Spleen (tissue), 11 donors: ENCODE data around the gene ZNF236. TPM values are rescaled to one million over a fixed set of nuclear protein-coding genes. Genes with fewer than 3 reads are reported as not detected.

Experiments used
- DNase-seq: peaks from one replicate; pipeline ENCODE4 v3.0.0-alpha.2; 2020
- H3K27ac ChIP-seq, 8 donors: fragments of 200-600 bp; sonication (generic) in 7 of 8; 1 replicate in 4 of 8; 2 replicates in 4 of 8; pipeline versions ENCODE4 v1.5.0 to v1.8.0; 2016 to 2021; ENCODE audit warnings: inconsistent platforms in 4 of 8, mild to moderate bottlenecking in 4 of 8, moderate library complexity in 1 of 8
- H3K27me3 ChIP-seq, 7 donors: fragments of 200-600 bp; sonication (generic) in 6 of 7; replicated peaks in 1 of 7; 1 replicate in 4 of 7; 2 replicates in 3 of 7; pipeline versions ENCODE4 v1.5.0 to v1.8.0; 2016 to 2021; ENCODE audit warnings: inconsistent platforms in 3 of 7, mild to moderate bottlenecking in 1 of 7
- H3K36me3 ChIP-seq, 6 donors: fragments of 200-600 bp; sonication (generic) in 5 of 6; 1 replicate in 4 of 6; 2 replicates in 2 of 6; pipeline versions ENCODE4 v1.5.0 to v1.8.0; 2016 to 2021; ENCODE audit warnings: inconsistent platforms in 2 of 6
- H3K4me1 ChIP-seq, 6 donors: fragments of 200-600 bp; sonication (generic) in 5 of 6; 1 replicate in 3 of 6; 2 replicates in 3 of 6; pipeline versions ENCODE4 v1.5.0 to v1.8.0; 2016 to 2021; ENCODE audit warnings: inconsistent platforms in 3 of 6
- H3K4me3 ChIP-seq, 8 donors: fragments of 200-600 bp; sonication (generic) in 7 of 8; 1 replicate in 4 of 8; 2 replicates in 4 of 8; pipeline versions ENCODE4 v1.5.0 to v1.8.0; 2016 to 2021; ENCODE audit warnings: inconsistent platforms in 4 of 8, mild to moderate bottlenecking in 4 of 8, moderate library complexity in 2 of 8
- H3K9me3 ChIP-seq, 8 donors: fragments of 200-600 bp; sonication (generic) in 7 of 8; 1 replicate in 4 of 8; 2 replicates in 4 of 8; pipeline versions ENCODE4 v1.5.0 to v1.8.0; 2016 to 2021; ENCODE audit warnings: inconsistent platforms in 4 of 8
- CTCF ChIP-seq, 11 experiments: fragments of 200-600 bp in 7 of 11; fragments of 450-650 bp in 4 of 11; sonication (generic) in 4 of 11; IDR thresholded peaks in 8 of 11; conservative IDR thresholded peaks in 3 of 11; 1 replicate in 7 of 11; 2 replicates in 4 of 11; pipeline versions ENCODE4 v1.4.0 to v1.8.0; 2016 to 2021; ENCODE audit warnings: antibody characterized with exemption in 11 of 11, inconsistent platforms in 4 of 11, mild to moderate bottlenecking in 1 of 11
- POLR2A ChIP-seq, 3 donors: fragments of 450-650 bp; IDR thresholded peaks; one replicate each; pipeline ENCODE4 v1.5.1; 2017; ENCODE audit warnings: antibody characterized with exemption in 3 of 3, mild to moderate bottlenecking in 1 of 3
- POLR2AphosphoS5 ChIP-seq, 3 donors: sonication (generic); formaldehyde crosslinking; IDR thresholded peaks; one replicate each; pipeline ENCODE4 v1.5.1; 2017; ENCODE audit warnings: antibody characterized with exemption in 3 of 3
- WGBS, 5 donors: extraction: QIAGEN DNeasy Blood & Tissue Kit in 3 of 5; methylation state at CpG; one replicate each; pipeline versions ENCODE4 v1.1.5 to v1.1.7; 2013 to 2018; 5-methylcytosine and 5-hydroxymethylcytosine counted together
- intact Hi-C: fragments of 100-400 bp; cut with DNase I; formaldehyde crosslinking; loops from one replicate; pipeline ENCODE4 v1.15.0; 2023; ENCODE audit warnings: low total_unique reads
- polyA plus RNA-seq, 3 donors: library from polyadenylated mRNA; stranded (reverse); fragments of 200-250 nt; gene quantifications; one replicate each; pipeline ENCODE4 v1.2.1, GENCODE V29; 2013
- total RNA-seq, 7 donors: library from RNA; depleted of rRNA in 3 of 7; stranded (reverse); fragments of >200 nt in 3 of 7; fragmentation: NEBNext Ultra II Directional in 4 of 7; extraction: Animal tissue kit (Norgen Biotek cat#: 25700) in 4 of 7; gene quantifications; one replicate each; pipeline versions ENCODE4 v1.1.0 to v1.2.1, GENCODE V29; 2016 to 2021
- donor health status: healthy with polysubstance abuse.
- donor health status: DM: no; HTN: no; CAD: no; lungs with moderate emphysema.
- donor health status: DM: no; HTN: no; CAD: no.
- donor health status: Bipolar disorder and iron deficiency.
- donor health status: healthy.
- donor health status: DM: no; HTN: no; CAD: no.
- donor health status: DM: yes; HTN: yes; CAD: no.

Gene ZNF236
- total and polyA plus RNA-seq, 10 donors, result 1.5 to 25.4 (median 19.9) TPM

- intact Hi-C loops, result no loop called here
- Histone ChIP-seq H3K36me3 (no peaks in the 10 kb centered on the region), H3K27me3 (no peaks in the 10 kb centered on the region), H3K4me3 (no peak overlapping the region), H3K27ac (no peak overlapping the region), H3K4me1 (peaks cover 0 to 5% (median 0%) of the 10 kb centered on the region in 6 donors), H3K9me3 (no peaks in the 10 kb centered on the region)
- TF ChIP-seq POLR2AphosphoS5 (IDR thresholded peaks at IDR 0.05) (no peak), CTCF (IDR thresholded peaks at IDR 0.05 in 8 of 11, conservative IDR thresholded peaks at IDR 0.05 in 3 of 11) (no peak), POLR2A (IDR thresholded peaks at IDR 0.05) (no peak)
- WGBS, 5 donors, result 72 to 98% (median 87%) methylated on average over 4 of the region's 4 CpGs
- no peak for DNase-seq
These were observed 21.8 kb downstream of the ZNF236 start for GRCh38 chr18:76844144-76844543.

GRCh38 chr18:76844742-76845477 is 22.6 kb downstream of the ZNF236 start:
- H3K27me3 ChIP-seq, result no peaks in the 10 kb centered on the region
- no peaks in the 10 kb centered on the region for H3K36me3 ChIP-seq
- H3K9me3 ChIP-seq, result no peaks in the 10 kb centered on the region
- 76 to 95% (median 92%) methylated on average over 4 of the region's 4 CpGs for WGBS, 5 donors
- TF ChIP-seq POLR2A (IDR thresholded peaks at IDR 0.05) (no peak), CTCF (IDR thresholded peaks at IDR 0.05 in 8 of 11, conservative IDR thresholded peaks at IDR 0.05 in 3 of 11) (no peak), POLR2AphosphoS5 (IDR thresholded peaks at IDR 0.05) (no peak)
- intact Hi-C loops, result no loop called here
- peaks cover 0 to 10% (median 0%) of the 10 kb centered on the region in 6 donors for H3K4me1 ChIP-seq
- DNase-seq, result no peak
- no peak overlapping the region for H3K27ac ChIP-seq
- no peak overlapping the region for H3K4me3 ChIP-seq

- intact Hi-C loops, result no loop called here
- no peak overlapping the region for H3K27ac ChIP-seq
- peaks cover 0 to 7% (median 0%) of the 10 kb centered on the region in 6 donors for H3K36me3 ChIP-seq
- 85 to 88% (median 88%) methylated on average over 5 of the region's 5 CpGs for WGBS, 5 donors
- no peak for DNase-seq
- H3K27me3 ChIP-seq, result no peaks in the 10 kb centered on the region
- H3K4me3 ChIP-seq, result no peak overlapping the region
- peaks cover 0 to 10% (median 0%) of the 10 kb centered on the region in 6 donors for H3K4me1 ChIP-seq
- TF ChIP-seq POLR2A (IDR thresholded peaks at IDR 0.05) (no peak), CTCF (IDR thresholded peaks at IDR 0.05 in 8 of 11, conservative IDR thresholded peaks at IDR 0.05 in 3 of 11) (no peak), POLR2AphosphoS5 (IDR thresholded peaks at IDR 0.05) (no peak)
- H3K9me3 ChIP-seq, result no peaks in the 10 kb centered on the region
These were observed 23.9 kb downstream of the ZNF236 start for GRCh38 chr18:76846217-76846616.

GRCh38 chr18:76847916-76848315 is 25.6 kb downstream of the ZNF236 start:
- Histone ChIP-seq H3K4me3 (no peak overlapping the region), H3K4me1 (peaks cover 0 to 10% (median 0%) of the 10 kb centered on the region in 6 donors), H3K9me3 (no peaks in the 10 kb centered on the region), H3K27me3 (no peaks in the 10 kb centered on the region), H3K27ac (no peak overlapping the region), H3K36me3 (peaks cover 0 to 24% (median 11%) of the 10 kb centered on the region in 6 donors)
- WGBS, 5 donors, result 52 to 69% (median 63%) methylated on average over 2 of the region's 2 CpGs
- intact Hi-C loops, result no loop called here
- DNase-seq, result no peak
- no peak for TF ChIP-seq POLR2A (IDR thresholded peaks at IDR 0.05)
- TF ChIP-seq POLR2AphosphoS5 (IDR thresholded peaks at IDR 0.05), result no peak
- TF ChIP-seq CTCF (IDR thresholded peaks at IDR 0.05 in 8 of 11, conservative IDR thresholded peaks at IDR 0.05 in 3 of 11), result no peak
